BLaER1 (cell line): ENCODE results near the gene RECQL5.

Experiments
- H3K27ac ChIP-seq: shearing (Covaris generic); formaldehyde crosslinking; 2 replicates; pipeline ENCODE4 v1.8.1; 2022
- H3K27me3 ChIP-seq: shearing (Covaris generic); formaldehyde crosslinking; 2 replicates; pipeline ENCODE4 v1.8.1; 2022
- H3K36me3 ChIP-seq: shearing (Covaris generic); formaldehyde crosslinking; 2 replicates; pipeline ENCODE4 v1.8.1; 2022
- H3K4me1 ChIP-seq: shearing (Covaris generic); formaldehyde crosslinking; 2 replicates; pipeline ENCODE4 v1.8.1; 2022
- H3K4me2 ChIP-seq: shearing (Covaris generic); formaldehyde crosslinking; 2 replicates; pipeline ENCODE4 v1.8.1; 2022
- H3K4me3 ChIP-seq: shearing (Covaris generic); formaldehyde crosslinking; 2 replicates; pipeline ENCODE4 v1.8.1; 2022
- H3K9ac ChIP-seq: shearing (Covaris generic); formaldehyde crosslinking; 2 replicates; pipeline ENCODE4 v1.8.1; 2022
- H3K9me3 ChIP-seq: shearing (Covaris generic); formaldehyde crosslinking; 2 replicates; pipeline ENCODE4 v1.8.1; 2022
- H4K20me1 ChIP-seq: shearing (Covaris generic); formaldehyde crosslinking; 2 replicates; pipeline ENCODE4 v1.8.1; 2022
- Cebpa-rat ChIP-seq: shearing (Covaris generic); IDR thresholded peaks from 2 replicates; pipeline ENCODE4 v1.8.1; 2022

RECQL5 gene

GRCh38 chr17:75673487-75673886 lies 6.5 kb upstream of the RECQL5 start:
- H3K4me1 ChIP-seq, result peaks cover 11% of the 10 kb centered on the region
- no peak overlapping the region for H3K4me3 ChIP-seq
- H3K27me3 ChIP-seq, result no peaks in the 10 kb centered on the region
- H3K36me3 ChIP-seq, result peaks cover 86% of the 10 kb centered on the region
- TF ChIP-seq Cebpa-rat, result no peak
- no peak overlapping the region for H3K9ac ChIP-seq
- H3K4me2 ChIP-seq, result no peak overlapping the region
- no peaks in the 10 kb centered on the region for H3K9me3 ChIP-seq
- no peak overlapping the region for H3K27ac ChIP-seq
- H4K20me1 ChIP-seq, result peaks cover 31% of the 10 kb centered on the region

DNA sequence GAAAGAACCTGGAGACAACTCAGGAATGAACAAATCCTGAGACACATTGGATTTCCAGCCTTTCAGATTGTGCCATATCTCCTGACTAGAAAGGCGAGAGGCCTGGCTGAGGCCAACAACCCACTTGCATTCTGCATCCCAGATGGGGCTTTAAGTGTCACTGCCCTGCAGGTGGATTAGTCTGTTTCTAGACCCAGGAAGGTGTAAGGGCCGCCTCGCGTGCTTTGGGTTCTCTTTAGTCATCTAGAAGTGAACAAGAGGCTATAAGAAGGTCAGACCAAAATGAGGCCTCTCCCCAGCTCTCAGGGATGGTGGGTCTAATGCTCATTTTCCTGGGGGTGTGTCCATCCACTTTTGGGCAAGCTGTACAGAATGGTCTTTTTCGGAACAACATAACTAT lies 5.1 kb upstream of the RECQL5 start:
- H3K9ac ChIP-seq, result no peak overlapping the region
- H3K27ac ChIP-seq, result no peak overlapping the region
- no peak overlapping the region for H3K4me2 ChIP-seq
- TF ChIP-seq Cebpa-rat, result no peak
- H3K36me3 ChIP-seq, result peaks cover 77% of the 10 kb centered on the region
- no peaks in the 10 kb centered on the region for H3K9me3 ChIP-seq
- H3K4me3 ChIP-seq, result no peak overlapping the region
- peaks cover 31% of the 10 kb centered on the region for H4K20me1 ChIP-seq
- H3K27me3 ChIP-seq, result no peaks in the 10 kb centered on the region
- H3K4me1 ChIP-seq, result peaks cover 18% of the 10 kb centered on the region

GRCh38 chr17:75670868-75671267 lies 3.9 kb upstream of the RECQL5 start:
- Histone ChIP-seq H3K36me3 (peaks cover 66% of the 10 kb centered on the region), H4K20me1 (peaks cover 31% of the 10 kb centered on the region), H3K27ac (no peak overlapping the region), H3K9ac (no peak overlapping the region; the same call in 1 of the 2 replicates), H3K9me3 (no peaks in the 10 kb centered on the region), H3K27me3 (no peaks in the 10 kb centered on the region), H3K4me3 (no peak overlapping the region), H3K4me1 (peaks cover 25% of the 10 kb centered on the region), H3K4me2 (no peak overlapping the region)
- TF ChIP-seq Cebpa-rat, result no peak

DNA sequence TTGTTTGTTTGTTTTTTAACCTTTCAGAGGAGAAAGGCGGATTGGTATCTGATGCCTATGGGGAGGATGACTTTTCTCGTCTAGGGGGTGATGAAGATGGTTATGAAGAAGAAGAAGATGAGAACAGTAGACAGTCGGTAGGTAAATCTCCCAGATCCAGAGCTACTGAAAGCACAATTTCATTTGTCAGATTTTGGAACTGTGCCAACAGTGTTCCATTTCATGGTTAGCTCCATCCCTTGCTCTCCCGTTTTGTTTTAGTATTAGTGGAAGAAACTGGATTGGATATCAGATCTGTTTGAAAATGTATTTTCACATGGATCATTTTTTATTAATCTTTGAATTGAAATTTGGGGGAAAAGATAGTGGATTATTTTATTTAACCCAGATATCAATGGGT lies 1.5 kb upstream of the RECQL5 start:
- TF ChIP-seq Cebpa-rat, result no peak
- Histone ChIP-seq H3K27ac (no peak overlapping the region), H3K9ac (peak overlapping the region; percentile 87; the same call in 1 of the 2 replicates), H3K9me3 (no peaks in the 10 kb centered on the region), H3K36me3 (peaks cover 60% of the 10 kb centered on the region), H3K27me3 (no peaks in the 10 kb centered on the region), H3K4me2 (peak overlapping the region; percentile 91), H3K4me1 (peaks cover 35% of the 10 kb centered on the region), H4K20me1 (peaks cover 31% of the 10 kb centered on the region), H3K4me3 (peak overlapping the region; percentile 88)

- Histone ChIP-seq H3K27ac (peak overlapping the region; percentile 82), H3K9ac (peak overlapping the region; percentile 87), H3K36me3 (peaks cover 57% of the 10 kb centered on the region), H3K4me2 (peak overlapping the region; percentile 91), H3K4me1 (peaks cover 35% of the 10 kb centered on the region), H3K9me3 (no peaks in the 10 kb centered on the region), H4K20me1 (peaks cover 31% of the 10 kb centered on the region), H3K27me3 (no peaks in the 10 kb centered on the region), H3K4me3 (peak overlapping the region; percentile 88)
- no peak for TF ChIP-seq Cebpa-rat
Observed at GRCh38 chr17:75667825-75668224, 871 bp upstream of the RECQL5 start.

DNA sequence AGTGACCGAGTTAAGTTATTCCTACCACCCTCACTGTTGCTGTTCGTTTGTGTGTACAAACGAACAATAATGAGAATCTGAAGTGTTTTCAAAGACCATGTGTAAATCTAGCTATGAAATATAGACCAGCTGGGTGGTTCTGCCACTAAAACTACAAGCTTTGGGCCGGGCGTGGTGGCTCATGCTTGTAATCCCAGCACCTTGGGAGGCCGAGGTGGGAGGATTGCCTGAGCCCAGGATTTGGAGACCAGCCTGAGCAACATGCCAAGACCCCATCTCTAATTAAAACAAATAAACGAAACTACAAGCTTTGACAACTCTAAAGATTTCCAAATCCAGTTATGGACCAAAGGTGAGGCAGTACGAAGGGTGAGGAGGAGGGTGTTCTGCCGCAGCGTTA lies 973 bp downstream of the RECQL5 start:
- Histone ChIP-seq H3K4me1 (peaks cover 35% of the 10 kb centered on the region), H3K36me3 (peaks cover 57% of the 10 kb centered on the region), H3K4me2 (peak overlapping the region; percentile 95), H3K4me3 (peak overlapping the region; percentile 88), H3K9ac (peak overlapping the region; percentile 87), H3K27ac (no peak overlapping the region), H4K20me1 (peaks cover 16% of the 10 kb centered on the region), H3K27me3 (no peaks in the 10 kb centered on the region), H3K9me3 (no peaks in the 10 kb centered on the region)
- no peak for TF ChIP-seq Cebpa-rat

- Histone ChIP-seq H4K20me1 (peaks cover 2% of the 10 kb centered on the region; the same call in 1 of the 2 replicates), H3K36me3 (peaks cover 57% of the 10 kb centered on the region), H3K27ac (no peak overlapping the region), H3K27me3 (no peaks in the 10 kb centered on the region; the same call in 1 of the 2 replicates), H3K4me3 (no peak overlapping the region), H3K9ac (no peak overlapping the region), H3K9me3 (no peaks in the 10 kb centered on the region), H3K4me2 (no peak overlapping the region), H3K4me1 (peaks cover 34% of the 10 kb centered on the region)
- TF ChIP-seq Cebpa-rat, result no peak
Observed at GRCh38 chr17:75664099-75664549, 2.8 kb downstream of the RECQL5 start.

DNA sequence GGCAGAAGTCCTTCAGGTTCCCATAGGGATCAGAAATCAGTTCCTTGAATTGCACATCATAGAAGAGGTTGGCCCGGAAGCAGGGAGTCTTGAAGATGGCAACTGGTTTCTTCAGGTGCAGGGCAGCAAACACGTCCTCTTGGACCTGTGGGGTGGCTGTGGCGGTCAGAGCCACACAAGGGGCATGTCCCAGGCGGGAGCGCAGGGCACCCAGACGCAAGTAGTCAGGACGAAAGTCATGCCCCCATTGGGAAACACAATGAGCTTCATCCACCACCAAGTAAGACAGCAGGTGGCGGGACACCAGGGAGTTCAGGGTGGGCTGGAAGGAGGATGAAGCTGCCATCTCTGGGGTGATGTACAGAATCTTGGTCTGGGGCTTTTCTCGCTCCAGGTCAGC lies 4.4 kb downstream of the RECQL5 start:
- no peak overlapping the region for H3K27ac ChIP-seq
- H3K4me2 ChIP-seq, result no peak overlapping the region
- H3K4me3 ChIP-seq, result no peak overlapping the region
- H3K36me3 ChIP-seq, result peaks cover 59% of the 10 kb centered on the region
- H4K20me1 ChIP-seq, result no peaks in the 10 kb centered on the region
- no peak overlapping the region for H3K9ac ChIP-seq
- no peaks in the 10 kb centered on the region for H3K9me3 ChIP-seq
- TF ChIP-seq Cebpa-rat, result no peak
- H3K27me3 ChIP-seq, result no peaks in the 10 kb centered on the region; the same call in 1 of the 2 replicates
- peaks cover 20% of the 10 kb centered on the region for H3K4me1 ChIP-seq

DNA sequence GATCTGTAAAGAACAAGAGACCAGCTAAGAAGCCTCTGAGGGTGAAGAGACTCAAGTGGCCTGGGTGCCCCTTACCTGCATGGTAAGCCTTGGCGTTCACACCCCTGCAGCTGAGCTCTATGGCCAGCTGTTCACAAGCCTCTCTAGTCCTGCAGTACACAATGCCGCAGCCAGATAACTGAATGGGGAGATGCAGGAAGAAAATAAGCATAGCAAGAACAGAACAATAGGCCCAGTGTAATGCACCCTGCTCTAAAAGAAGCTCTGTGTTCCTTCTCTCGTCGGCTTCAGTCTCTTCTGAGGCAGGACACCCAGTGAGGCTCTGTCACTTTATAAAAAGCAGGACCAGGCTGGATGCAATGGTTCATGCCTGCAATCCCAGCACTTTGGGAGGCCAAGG lies 5.4 kb downstream of the RECQL5 start:
- no peaks in the 10 kb centered on the region for H3K9me3 ChIP-seq
- peaks cover 20% of the 10 kb centered on the region for H3K4me1 ChIP-seq
- H3K27ac ChIP-seq, result no peak overlapping the region
- H3K4me2 ChIP-seq, result no peak overlapping the region
- H3K36me3 ChIP-seq, result peaks cover 67% of the 10 kb centered on the region
- TF ChIP-seq Cebpa-rat, result no peak
- H3K4me3 ChIP-seq, result no peak overlapping the region
- no peaks in the 10 kb centered on the region; the same call in 1 of the 2 replicates for H3K27me3 ChIP-seq
- no peak overlapping the region for H3K9ac ChIP-seq
- no peaks in the 10 kb centered on the region for H4K20me1 ChIP-seq

GRCh38 chr17:75658237-75658636 lies 8.7 kb downstream of the RECQL5 start:
- Histone ChIP-seq H3K27ac (no peak overlapping the region), H3K27me3 (no peaks in the 10 kb centered on the region; the same call in 1 of the 2 replicates), H3K9ac (no peak overlapping the region), H3K4me2 (no peak overlapping the region), H3K9me3 (no peaks in the 10 kb centered on the region), H3K4me3 (no peak overlapping the region), H3K36me3 (peaks cover 77% of the 10 kb centered on the region), H4K20me1 (no peaks in the 10 kb centered on the region), H3K4me1 (peaks cover under 1% of the 10 kb centered on the region; the same call in 1 of the 2 replicates)
- no peak for TF ChIP-seq Cebpa-rat

DNA sequence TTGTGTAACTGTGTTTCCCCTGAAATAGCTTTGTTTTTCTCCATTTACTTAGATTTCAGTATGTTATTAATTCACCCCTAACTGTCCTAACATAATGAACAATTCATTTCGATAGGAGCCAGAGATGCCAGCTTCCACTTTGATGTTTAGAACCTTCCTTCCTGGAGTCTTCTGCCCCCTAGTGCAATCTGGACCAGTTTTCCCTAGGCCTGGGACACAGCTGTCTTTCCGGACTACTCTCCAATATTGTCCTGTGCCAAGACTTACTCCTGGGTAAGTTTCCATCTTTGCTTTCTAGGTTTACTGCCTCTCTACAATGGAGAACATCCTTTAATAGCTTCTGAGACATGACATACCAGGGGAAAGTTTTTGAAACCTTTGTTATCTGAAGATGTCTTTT lies 12.8 kb downstream of the RECQL5 start:
- H3K27ac ChIP-seq, result no peak overlapping the region
- H3K36me3 ChIP-seq, result peaks cover 74% of the 10 kb centered on the region
- H4K20me1 ChIP-seq, result no peaks in the 10 kb centered on the region
- H3K4me2 ChIP-seq, result no peak overlapping the region
- H3K9ac ChIP-seq, result no peak overlapping the region
- no peaks in the 10 kb centered on the region for H3K9me3 ChIP-seq
- no peak overlapping the region for H3K4me3 ChIP-seq
- TF ChIP-seq Cebpa-rat, result no peak
- H3K27me3 ChIP-seq, result no peaks in the 10 kb centered on the region
- peaks cover 8% of the 10 kb centered on the region; the same call in 1 of the 2 replicates for H3K4me1 ChIP-seq
